ENCODE measurements around the gene PNRC1.

- TF ChIP-seq POLR2AphosphoS5 (IDR thresholded peaks at IDR 0.05) (no peak), CTCF (IDR thresholded peaks at IDR 0.05) (no peak), EP300 (IDR thresholded peaks at IDR 0.05) (no peak), POLR2A (IDR thresholded peaks at IDR 0.05; ENCODE audit: low read depth) (no peak)
Measured at GRCh38 chr6:89045011-89045387, 35.6 kb upstream of the PNRC1 start.
